HFFc6 (cell line): Measurements from ENCODE around the gene ATP8A1. TPM values are rescaled to one million over a fixed set of nuclear protein-coding genes. Genes with fewer than 3 reads are reported as not detected.

Experiments used
- DNase-seq: peaks from one replicate; pipeline ENCODE4 v3.0.0-alpha.2; 2018
- H3K27ac Mint-ChIP-seq: 2 replicates; pipeline ENCODE4 v1.8.0; 2020; ENCODE audit warnings: mild to moderate bottlenecking, mixed read lengths
- H3K27me3 Mint-ChIP-seq: 2 replicates; pipeline ENCODE4 v1.8.0; 2021; ENCODE audit warnings: mild to moderate bottlenecking, moderate library complexity, mixed read lengths; ENCODE audit not compliant: insufficient read depth
- H3K36me3 Mint-ChIP-seq: 2 replicates; pipeline ENCODE4 v1.8.0; 2021; ENCODE audit warnings: low read depth, mixed read lengths
- H3K4me1 Mint-ChIP-seq: 2 replicates; pipeline ENCODE4 v1.8.0; 2020; ENCODE audit warnings: low read depth, mixed read lengths
- H3K4me3 Mint-ChIP-seq: 2 replicates; pipeline ENCODE4 v1.8.0; 2020; ENCODE audit warnings: mild to moderate bottlenecking, moderate library complexity, mixed read lengths
- H3K9me3 Mint-ChIP-seq: 2 replicates; pipeline ENCODE4 v1.8.0; 2020; ENCODE audit warnings: mild to moderate bottlenecking, mixed read lengths
- CTCF ChIP-seq: fragments of 200-600 bp; sonication (generic); IDR thresholded peaks from 2 replicates; pipeline ENCODE4 v1.5.0; 2021; ENCODE audit warnings: antibody characterized with exemption, mild to moderate bottlenecking
- total RNA-seq, 6 experiments: library from RNA; stranded (reverse); fragmentation: NEBNext Ultra II Directional; extraction: Animal tissue kit (Norgen Biotek cat#: 25700); gene quantifications; 2 replicates in 1 of 6; 3 replicates in 5 of 6; pipeline ENCODE4 v1.2.3, GENCODE V29; 2021

ATP8A1 gene
- total RNA-seq, 6 experiments from 2014 or later: 0.03 to 0.28 (median 0.11) TPM

GRCh38 chr4:42555828-42556227 is 101.1 kb downstream of the ATP8A1 start:
- DNase-seq: no peak
- H3K9me3 Mint-ChIP-seq: peaks cover 10% of the 10 kb centered on the region
- no peaks in the 10 kb centered on the region for H3K4me1 Mint-ChIP-seq
- no peak overlapping the region for H3K27ac Mint-ChIP-seq
- no peaks in the 10 kb centered on the region for H3K36me3 Mint-ChIP-seq
- TF ChIP-seq CTCF: no peak
- H3K27me3 Mint-ChIP-seq: no peaks in the 10 kb centered on the region
- H3K4me3 Mint-ChIP-seq: no peak overlapping the region

- TF ChIP-seq CTCF: no peak
- no peak overlapping the region for H3K4me3 Mint-ChIP-seq
- peaks cover 10% of the 10 kb centered on the region for H3K9me3 Mint-ChIP-seq
- no peaks in the 10 kb centered on the region for H3K4me1 Mint-ChIP-seq
- no peaks in the 10 kb centered on the region for H3K36me3 Mint-ChIP-seq
- H3K27me3 Mint-ChIP-seq: no peaks in the 10 kb centered on the region
- no peak for DNase-seq
- H3K27ac Mint-ChIP-seq: no peak overlapping the region
These were observed 102.8 kb downstream of the ATP8A1 start for GRCh38 chr4:42554072-42554471.

DNA sequence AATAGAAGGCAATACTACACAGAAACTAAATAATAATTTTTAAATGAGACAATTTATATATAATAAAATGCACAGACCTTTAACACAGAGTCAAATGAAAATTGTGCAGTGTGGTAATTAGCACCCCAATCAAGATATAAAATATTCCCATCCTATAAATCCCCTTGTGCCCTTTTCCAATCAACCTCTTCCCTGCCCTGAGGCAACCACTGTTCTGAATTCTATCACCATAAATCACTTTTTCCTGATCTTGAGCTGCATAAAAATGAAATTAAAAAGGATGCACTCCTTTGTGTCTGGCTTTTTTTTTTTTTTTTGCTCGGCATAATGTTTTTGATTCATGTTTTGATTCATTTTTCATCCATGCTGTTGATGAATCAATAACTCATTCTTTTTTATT is 107.0 kb downstream of the ATP8A1 start:
- Mint-ChIP-seq H3K9me3 (peaks cover 10% of the 10 kb centered on the region), H3K36me3 (no peaks in the 10 kb centered on the region)
- no peak for DNase-seq

DNA sequence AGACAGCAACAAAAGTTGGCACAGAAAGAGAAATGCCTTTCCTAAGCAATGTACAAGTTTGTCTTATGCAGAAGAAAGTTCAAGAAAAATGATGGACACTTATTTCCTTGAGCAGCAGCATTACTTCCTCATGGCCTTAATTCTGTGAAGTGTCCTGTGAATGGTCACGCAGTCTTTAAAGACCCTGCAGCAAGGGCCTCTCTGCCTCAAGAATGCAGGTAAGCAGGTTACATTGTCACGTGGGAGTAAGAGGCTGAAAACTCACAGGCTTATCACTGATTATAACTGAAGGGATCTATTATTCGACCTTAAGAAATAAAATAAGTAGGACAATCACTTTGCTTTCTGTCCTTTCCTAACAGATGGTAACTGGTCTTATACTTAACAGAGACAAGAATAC is 109.1 kb downstream of the ATP8A1 start:
- H3K36me3 Mint-ChIP-seq: no peaks in the 10 kb centered on the region
- no peak overlapping the region for H3K4me3 Mint-ChIP-seq
- H3K27ac Mint-ChIP-seq: no peak overlapping the region
- no peak for TF ChIP-seq CTCF
- H3K27me3 Mint-ChIP-seq: no peaks in the 10 kb centered on the region
- no peak for DNase-seq
- no peaks in the 10 kb centered on the region for H3K4me1 Mint-ChIP-seq
- no peaks in the 10 kb centered on the region for H3K9me3 Mint-ChIP-seq

More for the DNA sequence above, 107.0 kb downstream of the ATP8A1 start:
- no peaks in the 10 kb centered on the region for H3K27me3 Mint-ChIP-seq
- TF ChIP-seq CTCF: no peak
- no peaks in the 10 kb centered on the region for H3K4me1 Mint-ChIP-seq
- H3K27ac Mint-ChIP-seq: no peak overlapping the region
- no peak overlapping the region for H3K4me3 Mint-ChIP-seq

- Mint-ChIP-seq H3K4me1 (no peaks in the 10 kb centered on the region), H3K27me3 (no peaks in the 10 kb centered on the region), H3K4me3 (no peak overlapping the region), H3K9me3 (no peaks in the 10 kb centered on the region), H3K27ac (no peak overlapping the region), H3K36me3 (no peaks in the 10 kb centered on the region)
- DNase-seq: no peak
- no peak for TF ChIP-seq CTCF
These were observed 113.1 kb downstream of the ATP8A1 start for GRCh38 chr4:42543762-42544161.

- no peak for DNase-seq
- H3K4me1 Mint-ChIP-seq: no peaks in the 10 kb centered on the region
- H3K4me3 Mint-ChIP-seq: no peak overlapping the region
- no peaks in the 10 kb centered on the region for H3K27me3 Mint-ChIP-seq
- no peaks in the 10 kb centered on the region for H3K36me3 Mint-ChIP-seq
- no peak for TF ChIP-seq CTCF
- no peaks in the 10 kb centered on the region for H3K9me3 Mint-ChIP-seq
- H3K27ac Mint-ChIP-seq: no peak overlapping the region
These were observed 113.8 kb downstream of the ATP8A1 start for GRCh38 chr4:42543126-42543525.
